ACC112 (cell line): ENCODE measurements around the gene KCNMA1.

Experiments
- H2AFZ ChIP-seq: fragments of 200-600 bp; sonication (generic); one replicate; pipeline ENCODE4 v1.6.0; 2017; ENCODE audit warnings: antibody characterized with exemption, low read length; ENCODE audit not compliant: unreplicated experiment
- H3K27ac ChIP-seq: fragments of 200-600 bp; sonication (generic); 2 replicates; pipeline ENCODE4 v1.5.1; 2014; ENCODE audit warnings: low read depth, mild to moderate bottlenecking, antibody characterized with exemption, low read length, moderate library complexity
- H3K27me3 ChIP-seq: fragments of 200-600 bp; sonication (generic); 2 replicates; pipeline ENCODE4 v1.6.1; 2014; ENCODE audit warnings: mild to moderate bottlenecking, antibody characterized with exemption, low read length, moderate library complexity, mixed read lengths; ENCODE audit not compliant: insufficient read depth
- H3K36me3 ChIP-seq: fragments of 200-600 bp; sonication (generic); 2 replicates; pipeline ENCODE4 v1.6.1; 2016; ENCODE audit warnings: mild to moderate bottlenecking, antibody characterized with exemption, low read length, moderate library complexity, mixed read lengths; ENCODE audit not compliant: insufficient read depth
- H3K4me1 ChIP-seq: fragments of 200-600 bp; sonication (generic); one replicate; pipeline ENCODE4 v1.6.1; 2016; ENCODE audit warnings: low read length, mixed read lengths; ENCODE audit not compliant: insufficient read depth, unreplicated experiment, control insufficient read depth
- H3K4me3 ChIP-seq: fragments of 200-600 bp; sonication (generic); 2 replicates; pipeline ENCODE4 v1.5.1; 2014; ENCODE audit warnings: mild to moderate bottlenecking, low read depth, low read length
- H3K79me2 ChIP-seq: fragments of 200-600 bp; sonication (generic); one replicate; pipeline ENCODE4 v1.6.0; 2016; ENCODE audit warnings: low read length; ENCODE audit not compliant: control insufficient read depth, unreplicated experiment, insufficient read depth

KCNMA1 gene

DNA sequence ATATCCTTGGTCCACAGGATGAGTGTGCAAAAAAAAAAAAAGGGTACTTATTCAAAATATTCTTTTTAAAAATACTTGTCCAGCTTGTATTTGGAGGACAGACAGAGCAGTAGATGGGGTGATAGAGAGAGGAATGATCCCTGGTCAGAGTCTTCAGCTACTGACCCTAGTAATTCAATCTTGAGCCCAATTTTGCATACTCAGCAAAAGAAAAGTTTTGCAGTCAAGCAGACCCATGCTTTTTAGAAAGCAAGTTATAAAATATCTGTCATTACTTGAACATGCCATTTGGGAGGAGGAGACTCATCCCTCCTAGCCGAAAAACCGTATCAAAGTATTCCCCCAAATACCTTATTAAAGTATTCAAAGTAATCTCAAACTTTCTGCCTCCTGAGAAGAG is 585.0 kb downstream of the KCNMA1 start:
- H3K27ac ChIP-seq = no peak overlapping the region

DNA sequence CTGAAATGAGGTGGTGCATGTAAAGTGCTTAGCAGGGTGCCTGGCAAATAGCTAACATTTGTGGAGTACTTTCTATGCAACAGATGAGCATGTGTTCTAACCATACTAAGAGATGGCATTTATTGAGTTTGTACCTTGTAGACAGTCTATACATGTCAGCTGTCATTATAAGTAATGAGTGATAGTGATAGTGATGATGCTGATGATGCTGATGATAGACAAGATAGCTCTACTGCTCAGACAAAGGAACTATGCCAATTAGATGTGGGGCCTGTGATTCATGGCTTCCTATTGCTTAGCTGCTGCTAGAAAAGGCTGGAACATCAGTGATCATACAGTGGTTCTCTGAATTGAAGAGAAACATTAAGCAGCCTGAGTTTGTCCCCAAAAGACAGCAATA is 585.8 kb downstream of the KCNMA1 start:
- Histone ChIP-seq H3K27ac (no peak overlapping the region), H3K27me3 (no peaks in the 10 kb centered on the region), H3K4me1 (peaks cover 13% of the 10 kb centered on the region), H3K4me3 (no peak overlapping the region), H2AFZ (no peak overlapping the region), H3K36me3 (0 out of 2 replicates have a peak, but pooled peaks cover 2% of the 10 kb centered on the region), H3K79me2 (no peaks in the 10 kb centered on the region)

More for the DNA sequence above, 585.0 kb downstream of the KCNMA1 start:
- Histone ChIP-seq H3K27me3 (no peaks in the 10 kb centered on the region), H3K79me2 (no peaks in the 10 kb centered on the region), H3K4me3 (no peak overlapping the region), H3K36me3 (0 out of 2 replicates have a peak, but pooled peaks cover 4% of the 10 kb centered on the region), H2AFZ (no peak overlapping the region), H3K4me1 (peaks cover 13% of the 10 kb centered on the region)

DNA sequence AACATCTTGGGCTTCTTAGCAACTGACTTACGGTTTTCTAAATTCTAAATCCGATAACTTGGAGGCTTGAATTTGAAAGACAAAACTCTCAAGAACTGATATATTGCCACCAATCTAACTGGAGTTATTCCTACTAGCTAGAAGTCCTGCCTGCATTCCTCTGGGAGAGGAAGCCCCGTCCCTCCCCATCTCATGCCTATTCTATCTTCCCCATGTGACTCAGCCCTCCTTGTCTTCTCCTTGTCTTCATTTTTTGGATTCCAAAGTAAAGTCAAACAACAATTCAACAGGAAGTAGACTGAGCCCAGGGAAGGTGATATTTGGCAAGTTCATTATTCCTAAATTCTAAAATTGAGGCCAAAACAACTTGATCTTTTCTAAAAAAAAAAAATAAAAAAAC is 587.7 kb downstream of the KCNMA1 start:
- H2AFZ ChIP-seq = no peak overlapping the region
- no peaks in the 10 kb centered on the region for H3K27me3 ChIP-seq
- no peaks in the 10 kb centered on the region for H3K36me3 ChIP-seq
- no peak overlapping the region for H3K27ac ChIP-seq
- no peak overlapping the region for H3K4me3 ChIP-seq
- H3K79me2 ChIP-seq = no peaks in the 10 kb centered on the region
- H3K4me1 ChIP-seq = peaks cover 13% of the 10 kb centered on the region

DNA sequence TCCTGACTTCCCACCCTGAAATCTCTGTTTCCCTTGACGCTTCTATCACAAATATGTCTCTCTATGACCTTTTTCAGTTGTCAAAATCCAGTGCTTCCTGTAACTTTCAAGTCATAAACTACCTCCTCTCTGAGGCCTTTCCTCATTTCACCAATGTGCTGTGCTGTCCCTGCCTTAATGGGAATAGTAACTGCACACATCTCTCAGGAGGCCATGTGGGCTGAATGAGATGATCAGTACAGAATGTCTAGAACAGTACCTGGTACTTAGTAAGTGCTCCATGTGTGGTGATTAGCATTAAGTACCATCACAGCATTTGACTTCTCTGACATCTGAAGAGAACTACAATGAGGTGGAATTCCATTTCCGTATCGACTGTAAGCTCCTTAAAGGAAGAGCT is 588.5 kb downstream of the KCNMA1 start:
- Histone ChIP-seq H3K27me3 (no peaks in the 10 kb centered on the region), H3K4me1 (peaks cover 13% of the 10 kb centered on the region), H2AFZ (no peak overlapping the region), H3K27ac (no peak overlapping the region), H3K4me3 (no peak overlapping the region), H3K79me2 (no peaks in the 10 kb centered on the region), H3K36me3 (no peaks in the 10 kb centered on the region)

DNA sequence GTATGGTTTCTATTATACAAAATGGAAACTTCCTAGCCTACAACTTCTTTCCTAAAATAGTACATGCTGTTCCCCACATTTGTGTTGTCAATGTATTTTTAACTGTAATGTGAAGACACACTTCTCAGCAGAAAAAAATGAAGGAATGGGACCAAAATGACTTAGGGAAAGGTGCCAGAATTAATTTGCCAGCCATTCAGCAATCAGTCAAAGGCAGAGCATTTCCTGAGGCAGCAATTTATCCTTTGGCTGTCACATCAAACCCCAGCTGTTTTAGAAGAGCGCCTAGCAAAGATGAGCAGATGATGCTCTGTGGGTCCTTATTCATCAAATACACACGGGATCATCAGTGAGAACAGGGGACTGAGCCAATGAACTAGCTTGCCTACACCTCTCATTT is 592.5 kb downstream of the KCNMA1 start:
- H3K4me1 ChIP-seq = peaks cover 17% of the 10 kb centered on the region
- H3K79me2 ChIP-seq = no peaks in the 10 kb centered on the region
- no peak overlapping the region for H3K4me3 ChIP-seq
- H3K27me3 ChIP-seq = no peaks in the 10 kb centered on the region
- H2AFZ ChIP-seq = no peak overlapping the region
- H3K36me3 ChIP-seq = no peaks in the 10 kb centered on the region
- H3K27ac ChIP-seq = no peak overlapping the region

DNA sequence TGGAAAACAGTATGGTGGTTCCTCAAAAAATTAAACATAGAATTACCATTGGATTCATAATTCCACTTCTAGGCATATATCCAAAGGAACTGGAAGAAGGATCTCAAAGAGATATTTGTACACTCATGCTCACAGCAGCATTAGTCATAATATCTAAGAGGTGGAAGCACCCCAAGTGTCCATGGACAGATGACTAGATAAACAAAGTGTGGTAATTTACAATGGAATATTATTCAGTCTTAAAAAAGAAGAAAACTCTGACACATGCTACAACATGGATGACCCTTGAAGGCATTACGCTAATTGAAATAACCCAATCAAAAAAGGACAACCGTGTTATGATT is 594.2 kb downstream of the KCNMA1 start:
- no peak overlapping the region for H3K4me3 ChIP-seq
- no peaks in the 10 kb centered on the region for H3K36me3 ChIP-seq
- peaks cover 8% of the 10 kb centered on the region for H3K4me1 ChIP-seq
- no peaks in the 10 kb centered on the region for H3K27me3 ChIP-seq
- no peak overlapping the region for H3K27ac ChIP-seq
- H3K79me2 ChIP-seq = no peaks in the 10 kb centered on the region
- no peak overlapping the region for H2AFZ ChIP-seq

DNA sequence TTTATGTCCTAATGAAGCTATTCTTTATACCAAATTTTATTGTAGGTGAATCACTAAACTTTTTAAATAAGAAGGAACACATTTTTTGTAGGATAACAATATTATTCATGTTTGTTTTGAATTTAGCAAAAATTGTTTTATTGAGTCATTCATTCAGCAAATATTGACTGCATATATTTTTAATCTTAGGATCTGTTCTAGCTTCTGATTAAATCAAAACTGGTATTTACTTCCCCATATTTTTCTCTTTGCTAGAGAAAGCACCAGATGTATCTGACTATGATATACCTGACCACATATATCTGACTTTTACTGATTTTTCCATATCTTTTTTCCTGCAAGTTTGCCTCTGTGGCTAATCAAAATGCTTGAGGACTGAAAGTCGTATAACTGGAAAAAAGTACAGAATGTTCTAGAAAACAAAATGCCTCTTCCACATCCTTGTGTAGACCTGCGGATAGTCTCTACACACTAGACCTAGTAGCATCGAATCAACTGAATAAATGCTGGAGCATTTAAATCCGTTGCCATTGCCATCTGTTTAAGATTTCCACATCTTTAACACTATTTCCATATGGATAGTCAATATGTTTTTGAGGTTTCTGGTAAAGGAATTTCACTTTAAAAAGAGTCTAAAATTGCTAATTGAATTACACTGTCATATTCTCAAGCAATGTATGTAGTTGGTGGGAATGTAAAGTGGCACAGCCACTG is 594.7 kb downstream of the KCNMA1 start:
- Histone ChIP-seq H2AFZ (no peak overlapping the region), H3K79me2 (no peaks in the 10 kb centered on the region), H3K4me3 (no peak overlapping the region), H3K27ac (no peak overlapping the region), H3K4me1 (peaks cover 8% of the 10 kb centered on the region), H3K27me3 (no peaks in the 10 kb centered on the region), H3K36me3 (no peaks in the 10 kb centered on the region)

DNA sequence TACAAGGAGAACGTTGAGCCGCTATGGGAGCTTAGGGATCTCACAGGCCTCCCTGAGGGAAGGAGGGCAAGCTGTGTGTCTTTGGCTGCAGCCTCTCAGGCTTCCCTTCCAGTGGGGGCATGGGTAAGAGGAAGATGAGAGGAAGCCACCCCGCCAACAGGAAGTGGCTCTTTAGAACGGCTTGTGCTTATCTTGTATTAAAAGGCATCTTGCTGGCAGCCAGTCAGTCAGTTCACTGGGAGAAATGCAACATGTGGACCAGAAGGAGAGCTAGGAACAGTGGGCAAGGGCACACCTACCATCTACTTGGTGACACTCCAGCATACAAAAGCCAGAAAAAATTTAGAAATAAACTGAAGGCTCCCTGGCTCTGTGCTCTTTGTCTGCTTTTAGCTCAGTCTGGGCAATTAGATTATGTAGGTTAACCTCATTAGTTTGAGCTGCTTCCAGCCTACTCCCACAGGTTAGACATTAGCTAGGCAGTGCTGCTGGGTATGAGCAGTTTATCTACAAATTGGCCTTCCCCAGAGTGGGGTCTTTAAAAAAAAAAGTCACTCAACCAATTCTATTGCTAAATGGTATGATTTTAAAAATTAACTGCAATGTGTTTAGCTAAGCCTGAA is 595.9 kb downstream of the KCNMA1 start:
- Histone ChIP-seq H3K79me2 (no peaks in the 10 kb centered on the region), H3K27me3 (no peaks in the 10 kb centered on the region), H3K36me3 (no peaks in the 10 kb centered on the region), H2AFZ (no peak overlapping the region), H3K27ac (no peak overlapping the region), H3K4me3 (no peak overlapping the region), H3K4me1 (peaks cover 8% of the 10 kb centered on the region)

DNA sequence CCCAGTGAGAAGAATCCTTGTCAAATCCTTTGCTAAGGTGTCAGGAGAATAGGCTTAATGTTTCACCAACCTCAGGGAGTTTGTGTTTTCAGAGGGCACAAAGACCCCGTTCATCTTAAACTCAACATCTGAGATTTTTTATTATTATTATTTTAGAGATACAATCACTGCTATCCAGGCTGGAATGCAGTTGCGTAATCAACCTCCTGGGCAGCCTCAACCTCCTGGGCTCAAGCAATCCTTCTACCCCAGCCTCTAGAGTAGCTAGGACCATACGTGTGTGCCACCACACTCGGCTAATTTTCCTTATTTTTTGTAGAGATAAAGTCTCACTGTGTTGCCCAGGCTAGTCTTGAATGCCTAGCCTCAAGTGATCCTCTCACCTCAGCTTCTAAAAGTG is 599.2 kb downstream of the KCNMA1 start:
- no peaks in the 10 kb centered on the region for H3K79me2 ChIP-seq
- H3K4me1 ChIP-seq = peaks cover 8% of the 10 kb centered on the region
- H3K27me3 ChIP-seq = no peaks in the 10 kb centered on the region
- H3K4me3 ChIP-seq = no peak overlapping the region
- no peaks in the 10 kb centered on the region for H3K36me3 ChIP-seq
- no peak overlapping the region for H3K27ac ChIP-seq
- H2AFZ ChIP-seq = no peak overlapping the region

DNA sequence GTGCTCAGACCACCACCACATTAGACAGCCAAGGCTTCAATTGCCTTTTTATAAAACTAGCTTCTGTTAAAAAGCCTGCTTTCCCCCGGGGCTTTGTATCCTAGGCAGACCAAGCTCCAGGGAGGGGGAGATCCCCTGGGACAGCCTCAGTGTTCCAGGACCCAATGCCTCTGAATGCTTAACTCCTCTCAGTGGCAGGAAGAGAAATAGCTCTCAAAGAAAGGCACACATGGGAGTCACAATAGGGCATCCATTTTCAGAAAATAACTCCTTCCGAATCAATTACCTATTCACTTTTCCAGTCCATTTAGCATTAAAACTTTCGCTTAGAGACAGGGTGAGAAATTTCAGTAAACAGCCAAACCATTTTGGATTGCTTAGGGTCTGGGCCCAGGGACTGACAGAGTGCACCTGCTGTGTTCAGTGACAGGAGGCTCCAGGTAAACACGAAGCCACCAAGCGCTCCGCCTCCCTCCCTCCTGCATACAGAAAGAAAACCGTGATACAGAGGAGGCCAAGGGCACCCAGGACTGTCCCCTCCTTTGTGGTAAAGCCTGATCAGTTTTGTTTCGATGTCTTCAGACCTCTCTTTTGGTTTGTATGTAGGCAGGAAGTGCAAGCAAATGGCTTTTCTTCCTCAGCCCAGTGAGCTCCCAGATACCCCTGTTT is 599.7 kb downstream of the KCNMA1 start:
- Histone ChIP-seq H3K36me3 (no peaks in the 10 kb centered on the region), H3K27me3 (no peaks in the 10 kb centered on the region), H3K4me1 (peaks cover 6% of the 10 kb centered on the region), H3K27ac (no peak overlapping the region), H3K79me2 (no peaks in the 10 kb centered on the region), H2AFZ (no peak overlapping the region), H3K4me3 (no peak overlapping the region)
